GM19035 (cell line): Measurements from ENCODE around the gene SYT8.
"Not testable (repeated sequence)": the region's sequence is repeated elsewhere in the genome, so short reads cannot be mapped to it uniquely, and the experiment has no call there.

Experiments used
- ATAC-seq: cut with Tn5 transposase; IDR thresholded peaks from one replicate; pipeline ENCODE4 v1.9.1; 2021; ENCODE audit not compliant: unreplicated experiment

Gene SYT8

DNA sequence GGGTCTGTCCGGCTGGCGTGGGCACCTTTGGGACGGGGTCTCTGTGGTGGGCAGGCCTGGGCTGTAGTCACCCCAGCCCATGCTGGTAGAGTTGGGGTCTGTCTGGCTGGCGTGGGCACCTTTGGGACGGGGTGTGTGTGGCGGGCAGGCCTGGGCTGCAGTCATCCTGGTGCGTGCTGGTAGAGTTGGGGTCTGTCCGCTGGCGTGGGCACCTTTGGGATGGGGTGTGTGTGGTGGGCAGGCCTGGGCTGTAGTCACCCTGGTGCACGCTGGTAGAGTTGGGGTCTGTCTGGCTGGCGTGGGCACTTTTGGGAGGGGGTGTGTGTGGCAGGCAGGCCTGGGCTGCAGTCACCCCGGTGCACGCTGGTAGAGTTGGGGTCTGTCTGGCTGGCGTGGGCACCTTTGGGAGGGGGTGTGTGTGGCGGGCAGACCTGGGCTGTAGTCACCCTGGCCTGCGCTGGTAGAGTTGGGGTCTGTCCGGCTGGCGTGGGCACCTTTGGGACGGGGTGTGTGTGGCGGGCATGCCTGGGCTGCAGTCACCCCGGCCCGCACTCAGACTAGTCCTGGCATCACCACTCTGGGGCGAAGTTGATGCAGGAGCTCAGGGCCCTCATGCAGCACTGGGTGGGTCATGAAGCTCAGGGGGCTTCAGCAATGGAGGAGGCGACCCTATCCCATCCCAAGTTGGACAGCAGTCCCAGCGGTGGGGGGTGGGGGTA lies 37.6 kb downstream of the SYT8 start:
- no peak for ATAC-seq

DNA sequence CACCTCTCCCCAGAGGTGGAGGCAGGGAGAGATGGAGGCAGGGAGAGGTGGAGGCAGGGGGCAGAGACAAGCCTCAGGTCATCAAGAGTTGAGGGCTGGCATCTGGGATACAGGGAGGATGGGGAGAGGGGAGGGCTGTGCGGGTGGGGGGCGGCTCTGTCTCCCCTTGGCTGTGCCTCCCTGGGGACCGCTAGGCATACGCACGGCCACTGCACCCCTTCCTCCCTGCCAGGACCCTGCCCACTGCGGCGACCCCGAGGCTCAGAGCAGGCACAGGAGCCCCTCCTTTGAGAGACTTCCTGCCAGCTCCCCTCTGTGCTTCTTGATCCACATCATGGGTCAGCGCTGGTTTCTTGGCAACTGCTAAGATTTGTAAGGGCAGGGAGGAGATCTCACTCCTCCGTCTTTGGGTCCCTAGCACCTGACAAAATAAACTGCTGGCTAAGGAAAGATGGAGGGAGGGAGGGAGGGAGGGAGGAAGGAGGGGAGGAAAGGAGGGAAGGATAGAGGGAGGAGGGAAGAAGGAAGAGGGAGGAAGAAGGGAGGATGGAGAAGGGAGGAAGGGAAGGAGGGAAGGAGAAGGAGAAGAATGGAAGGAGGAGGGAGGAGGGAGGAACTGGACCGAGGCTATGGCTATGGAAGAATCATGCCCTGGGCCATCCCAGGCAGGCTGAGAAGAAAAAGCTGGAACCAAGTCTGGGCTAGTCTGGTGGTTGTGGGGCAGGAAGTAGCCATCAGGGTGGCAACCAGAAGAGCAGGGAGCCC lies 38.4 kb downstream of the SYT8 start:
- ATAC-seq, result no peak

DNA sequence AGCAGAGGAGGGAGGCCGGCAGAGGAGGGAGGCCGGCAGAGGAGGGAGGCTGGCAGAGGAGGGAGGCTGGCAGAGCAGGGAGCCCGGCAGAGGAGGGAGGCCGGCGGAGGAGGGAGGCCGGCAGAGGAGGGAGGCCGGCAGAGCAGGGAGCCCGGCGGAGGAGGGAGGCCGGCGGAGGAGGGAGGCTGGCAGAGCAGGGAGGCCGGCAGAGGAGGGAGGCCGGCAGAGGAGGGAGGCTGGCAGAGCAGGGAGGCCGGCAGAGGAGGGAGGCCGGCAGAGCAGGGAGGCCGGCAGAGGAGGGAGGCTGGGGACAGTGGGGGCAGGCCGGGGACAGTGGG lies 39.0 kb downstream of the SYT8 start:
- ATAC-seq, result not testable (repeated sequence)

DNA sequence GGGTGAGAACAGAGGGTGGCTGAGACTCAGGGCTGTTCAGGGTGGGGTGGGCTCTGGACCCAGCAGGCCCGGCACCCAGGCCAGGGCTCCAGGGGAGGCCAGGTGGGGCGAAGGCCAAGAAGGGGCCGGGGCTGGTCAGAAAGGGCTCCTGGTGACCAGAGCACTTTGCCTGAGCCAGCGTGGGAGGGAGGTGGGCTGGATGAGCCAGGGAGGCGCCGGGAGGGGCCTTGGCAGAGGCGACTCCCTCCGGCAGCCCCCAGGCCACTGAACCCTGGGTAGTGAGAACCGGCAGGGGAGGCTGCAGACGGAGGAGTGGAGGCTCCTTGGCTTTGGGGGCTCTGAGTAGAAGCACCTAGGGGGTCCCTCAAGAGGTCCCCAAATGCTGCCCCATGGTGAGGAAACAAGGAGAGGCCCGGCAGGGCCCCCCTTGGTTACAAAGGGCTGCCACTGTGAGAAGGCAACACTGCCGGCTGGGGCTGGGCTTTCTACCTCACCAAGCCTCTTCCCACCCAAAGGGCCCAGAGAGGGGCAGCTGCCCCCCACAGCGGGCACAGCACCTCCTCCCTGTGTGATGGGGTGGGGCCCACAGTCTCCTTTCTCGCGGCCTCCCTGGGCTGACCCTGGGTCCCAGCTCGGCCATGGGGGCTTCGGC lies 39.8 kb downstream of the SYT8 start:
- ATAC-seq, result not testable (repeated sequence)

DNA sequence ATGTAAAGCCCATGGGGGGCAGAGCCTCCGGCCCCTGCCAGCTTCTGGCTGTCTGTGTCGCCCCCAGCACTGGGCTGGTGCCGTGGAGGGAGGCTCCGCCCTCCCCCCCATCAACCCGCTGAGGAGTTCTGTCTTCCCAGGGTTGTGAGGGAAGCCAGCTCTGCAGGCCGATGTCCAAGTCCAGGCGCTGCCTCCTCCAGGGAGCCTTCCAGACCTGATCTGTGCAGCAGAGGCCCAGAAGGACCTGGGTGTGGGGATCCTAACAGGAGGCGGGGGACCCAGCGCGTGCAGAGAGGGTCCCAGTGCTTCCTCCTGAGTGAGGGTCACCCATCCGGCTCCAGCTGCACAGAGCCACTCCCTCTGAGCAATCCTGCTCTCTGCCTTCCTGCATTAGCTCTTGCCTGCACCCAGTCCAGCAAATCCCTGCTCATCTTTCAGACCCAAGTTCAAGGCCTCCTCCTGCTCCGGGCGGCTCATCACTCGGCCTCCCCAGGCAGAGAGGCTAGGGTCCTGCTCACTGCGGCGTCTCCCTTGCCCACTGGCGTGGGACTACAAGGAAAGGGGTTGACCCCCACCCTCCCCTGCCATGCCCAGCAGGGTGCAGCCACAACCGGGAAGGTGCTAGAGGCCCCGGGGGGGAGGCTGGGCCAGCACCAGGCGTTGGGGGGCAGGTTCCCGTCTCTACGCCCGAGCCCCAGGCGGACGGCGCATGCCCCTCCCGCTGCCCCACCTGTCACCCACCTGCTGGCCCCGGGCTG lies 40.5 kb downstream of the SYT8 start:
- ATAC-seq, result no peak

DNA sequence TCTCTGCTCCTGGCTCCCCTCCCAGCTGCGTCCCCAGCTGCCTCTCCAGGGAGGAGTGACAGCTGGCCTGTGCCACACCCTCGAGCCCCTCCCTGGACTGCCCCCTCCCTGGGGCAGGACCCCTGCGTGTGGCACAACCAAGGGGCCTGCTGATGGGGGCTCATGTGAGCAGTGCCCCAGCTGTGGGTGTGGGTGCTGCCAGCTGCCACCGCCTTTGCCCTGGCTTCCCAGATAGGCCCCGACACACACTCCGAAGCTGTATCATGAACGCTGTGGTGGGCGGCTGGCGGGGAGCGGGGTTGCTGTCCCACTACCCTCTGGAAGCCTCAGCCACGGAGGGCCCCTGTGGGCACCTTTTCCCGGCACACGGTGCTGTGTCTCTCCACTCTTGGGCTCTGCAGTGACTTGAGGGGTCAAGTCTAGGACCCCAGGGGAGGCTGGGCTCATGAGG lies 41.1 kb downstream of the SYT8 start:
- not testable (repeated sequence) for ATAC-seq

DNA sequence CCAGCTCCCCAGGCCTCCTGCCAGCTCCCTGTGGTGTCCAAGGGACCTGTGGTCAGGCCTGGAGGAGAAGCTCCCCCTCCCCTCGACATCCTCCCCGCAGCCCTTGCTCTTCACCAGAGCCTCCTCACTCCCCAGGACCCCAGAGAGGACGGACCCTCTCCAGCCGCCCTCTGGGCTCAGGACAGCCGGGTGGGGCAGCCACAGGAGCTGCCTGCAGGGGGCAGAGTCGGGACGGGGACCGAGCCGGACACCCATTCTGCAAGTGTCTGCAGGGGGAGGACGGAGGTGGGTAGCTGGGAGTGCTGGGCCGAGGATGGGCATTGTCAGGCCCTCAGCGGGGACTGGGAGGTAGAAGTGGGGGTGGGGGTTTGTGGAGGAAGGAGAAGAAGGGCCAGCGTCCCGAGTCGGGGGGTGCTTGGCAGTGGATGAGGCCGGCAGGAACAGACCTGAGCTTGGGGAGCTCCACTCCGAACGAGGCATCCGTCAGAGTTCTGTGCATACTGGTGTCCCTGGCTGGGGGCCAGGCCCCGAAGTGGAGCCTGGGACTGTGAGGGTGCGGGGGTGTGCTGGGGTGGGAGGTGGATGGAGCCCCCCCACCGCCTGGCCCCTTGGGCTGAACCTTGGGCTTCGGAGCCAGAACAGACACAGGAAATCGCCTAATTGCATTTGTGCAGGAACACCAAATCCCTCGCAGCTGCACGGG lies 41.7 kb downstream of the SYT8 start:
- no peak for ATAC-seq

DNA sequence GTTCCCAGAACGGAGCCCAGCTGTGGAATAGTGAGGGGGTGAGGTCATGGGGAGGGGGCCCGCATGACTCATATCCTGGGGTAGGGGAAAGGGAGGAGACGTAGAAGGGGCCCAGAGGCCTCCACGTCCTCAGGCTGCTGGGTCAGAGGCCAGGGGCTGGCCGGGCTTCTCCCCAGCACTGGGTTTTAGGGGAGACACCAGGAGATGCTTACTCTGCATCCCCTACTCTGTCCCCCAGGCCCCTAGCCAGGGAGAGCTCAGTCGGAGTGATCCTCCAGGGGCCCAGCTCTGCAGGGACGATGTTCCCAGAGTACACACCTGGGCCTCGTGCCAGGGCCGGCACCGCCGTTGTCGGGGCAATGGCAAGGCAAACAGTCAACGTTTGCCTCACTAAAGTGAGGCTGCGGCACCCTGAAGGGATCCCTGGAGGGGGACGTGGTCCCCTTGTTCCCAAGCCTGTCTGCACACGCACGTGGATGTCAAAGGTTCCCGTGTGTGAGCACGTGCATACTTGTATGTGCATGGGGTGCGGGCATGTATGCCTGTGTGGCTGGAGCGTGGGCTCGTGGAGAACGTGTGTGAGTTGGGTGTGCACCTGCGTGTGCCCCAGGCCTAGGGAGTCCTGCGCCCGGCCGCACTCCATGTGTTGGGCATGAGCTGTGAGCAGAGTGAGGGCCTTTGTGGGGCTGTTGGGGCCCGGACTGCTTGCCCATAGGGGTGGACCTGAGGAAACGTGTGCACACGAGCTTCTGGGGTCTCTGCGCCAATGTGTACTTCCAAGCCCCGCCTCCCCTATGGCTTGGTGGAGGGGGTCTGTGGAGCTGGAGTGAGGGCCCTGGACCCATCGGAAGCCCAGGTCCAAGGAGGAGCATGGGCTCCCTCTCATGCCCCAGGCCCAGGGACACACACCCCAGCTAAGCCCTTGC lies 42.7 kb downstream of the SYT8 start:
- ATAC-seq, result no peak

DNA sequence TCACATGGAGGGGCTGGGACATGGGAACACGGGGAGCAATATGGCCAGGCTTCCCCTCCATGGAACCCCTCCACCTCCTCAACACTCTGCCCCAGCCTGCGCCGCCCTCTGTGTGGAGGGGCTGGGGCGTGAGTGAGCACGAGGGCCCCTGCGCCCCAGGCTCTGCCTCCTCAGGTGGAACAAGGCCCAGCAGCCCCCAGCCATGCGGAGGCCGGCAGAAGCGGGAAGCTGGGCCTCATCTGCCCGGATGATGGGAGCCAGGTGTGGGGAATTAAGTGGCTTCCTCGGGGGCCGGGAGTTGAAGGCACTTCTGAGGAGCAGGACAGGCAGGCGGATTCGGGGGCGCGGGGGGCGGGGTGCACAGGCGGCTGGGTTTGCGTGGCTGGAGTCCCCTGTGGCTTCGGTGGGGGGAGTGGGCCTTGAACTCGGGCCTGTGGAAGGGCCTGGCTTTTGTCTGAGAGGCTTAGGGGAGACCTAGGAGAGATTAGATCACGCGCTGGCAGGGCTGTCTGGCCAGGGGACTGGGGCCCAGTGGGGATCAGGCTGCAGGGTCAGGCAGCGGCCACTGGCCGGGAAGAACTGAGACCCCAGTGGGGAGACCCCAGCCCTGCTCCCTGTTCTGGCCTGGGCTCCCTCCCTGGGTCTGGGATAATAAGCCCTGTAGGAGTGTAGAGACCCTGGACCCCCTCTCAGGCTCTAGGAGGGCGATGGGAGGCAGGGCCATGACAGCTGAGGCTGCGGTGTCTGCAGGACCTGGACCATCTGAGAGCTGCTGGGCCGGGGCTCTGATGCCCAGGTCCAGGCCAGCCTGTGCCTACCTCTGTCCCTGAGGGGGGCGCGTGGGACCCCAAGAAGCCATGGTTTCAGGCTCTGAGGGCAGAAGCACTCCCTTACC lies 43.6 kb downstream of the SYT8 start:
- no peak for ATAC-seq

DNA sequence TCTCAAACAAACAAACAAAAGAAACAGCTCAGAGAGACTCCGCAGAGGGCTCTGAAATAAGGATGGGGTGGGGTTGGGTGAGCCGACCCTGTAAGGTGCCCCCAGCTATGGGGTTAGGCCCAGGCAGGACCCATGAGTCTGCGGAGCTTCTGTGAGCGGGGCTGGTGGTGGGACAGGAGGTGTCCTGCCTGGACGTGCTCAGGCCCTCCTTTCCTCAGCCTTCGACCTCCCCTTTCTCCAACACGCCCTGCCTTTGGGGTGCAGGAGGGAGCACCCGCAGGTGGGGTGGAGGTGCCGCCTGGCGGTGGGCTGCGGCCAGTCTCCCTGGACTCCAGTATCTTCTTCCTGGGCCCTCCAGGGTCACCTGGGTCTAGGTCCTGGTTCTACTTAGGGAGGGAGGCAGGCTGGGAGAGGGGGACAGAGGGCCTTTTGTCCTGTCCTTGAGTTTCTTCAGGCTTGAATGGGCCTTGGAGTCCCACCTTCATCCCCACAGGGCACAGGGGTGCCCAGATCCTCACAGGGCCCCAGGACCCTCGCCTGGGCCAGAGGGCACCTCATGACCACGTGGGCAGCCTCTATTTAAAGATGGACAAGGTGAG lies 44.7 kb downstream of the SYT8 start:
- no peak for ATAC-seq

DNA sequence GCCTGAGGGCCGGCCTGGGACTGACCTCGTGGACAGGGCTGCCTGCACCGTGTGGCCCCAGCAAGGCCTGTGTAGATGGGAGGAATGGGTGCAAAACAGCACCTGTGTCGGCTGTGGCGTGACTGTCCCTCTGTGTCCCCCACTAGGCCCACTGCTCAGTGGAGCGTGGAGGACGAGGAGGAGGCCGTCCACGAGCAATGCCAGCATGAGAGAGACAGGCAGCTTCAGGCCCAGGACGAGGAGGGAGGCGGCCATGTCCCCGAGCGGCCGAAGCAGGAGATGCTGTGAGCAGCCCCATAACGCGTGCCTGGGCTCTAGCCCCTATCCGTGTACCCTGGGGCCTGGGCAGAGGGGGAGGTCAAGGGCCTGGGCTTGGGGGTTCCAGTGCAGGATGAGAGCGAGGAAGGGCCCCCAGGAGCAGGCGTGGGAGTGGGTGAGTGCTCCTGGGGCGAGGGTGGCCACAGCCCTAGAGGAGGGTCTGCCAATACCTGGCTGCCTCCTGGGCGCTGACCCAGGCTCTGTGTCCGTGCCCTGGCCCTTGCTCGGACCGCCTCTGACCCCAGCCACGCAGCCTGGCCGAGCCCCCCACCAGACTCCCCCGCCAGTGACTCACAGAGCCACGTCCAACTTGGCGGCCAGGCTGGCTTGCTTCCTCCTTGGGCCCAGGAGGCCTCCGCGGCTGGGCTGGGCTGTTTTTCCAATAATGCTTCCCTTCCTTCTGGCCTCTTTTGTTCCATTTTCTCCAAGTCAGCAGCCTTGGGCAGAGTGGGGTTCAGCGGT lies 45.3 kb downstream of the SYT8 start:
- no peak for ATAC-seq

DNA sequence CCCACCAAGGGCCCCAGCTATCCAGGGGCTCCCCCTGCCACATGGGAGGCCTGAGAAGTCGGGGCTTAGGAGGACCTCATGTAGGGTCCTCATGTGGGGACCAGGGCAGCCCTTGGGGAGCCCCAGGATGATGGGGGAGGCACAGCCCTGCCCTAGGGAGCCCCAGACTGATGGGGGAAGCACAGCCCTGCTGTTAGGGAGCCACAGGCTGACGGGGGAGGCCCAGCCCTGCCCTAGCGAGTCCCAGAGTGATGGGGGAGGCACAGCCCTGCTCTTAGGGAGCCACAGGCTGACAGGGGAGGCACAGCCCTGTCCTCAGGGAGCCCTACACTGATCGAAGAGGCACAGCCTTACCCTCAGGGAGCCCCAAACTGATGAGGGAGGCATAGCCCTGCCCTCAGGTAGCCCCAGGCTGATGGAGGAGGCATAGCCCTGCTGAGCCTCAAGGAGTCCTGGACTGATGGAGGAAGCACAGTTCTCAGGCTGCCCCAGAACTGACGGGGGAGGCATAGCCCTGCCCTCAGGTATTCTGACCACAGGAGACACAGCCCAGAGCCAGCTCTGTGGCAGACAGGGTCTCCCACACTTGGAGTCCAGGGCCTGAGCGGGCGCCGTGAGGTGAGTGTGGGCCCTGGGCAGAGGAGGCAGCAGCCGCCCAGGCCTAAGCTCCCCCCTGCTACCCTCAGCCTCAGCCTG lies 46.1 kb downstream of the SYT8 start:
- no peak for ATAC-seq

DNA sequence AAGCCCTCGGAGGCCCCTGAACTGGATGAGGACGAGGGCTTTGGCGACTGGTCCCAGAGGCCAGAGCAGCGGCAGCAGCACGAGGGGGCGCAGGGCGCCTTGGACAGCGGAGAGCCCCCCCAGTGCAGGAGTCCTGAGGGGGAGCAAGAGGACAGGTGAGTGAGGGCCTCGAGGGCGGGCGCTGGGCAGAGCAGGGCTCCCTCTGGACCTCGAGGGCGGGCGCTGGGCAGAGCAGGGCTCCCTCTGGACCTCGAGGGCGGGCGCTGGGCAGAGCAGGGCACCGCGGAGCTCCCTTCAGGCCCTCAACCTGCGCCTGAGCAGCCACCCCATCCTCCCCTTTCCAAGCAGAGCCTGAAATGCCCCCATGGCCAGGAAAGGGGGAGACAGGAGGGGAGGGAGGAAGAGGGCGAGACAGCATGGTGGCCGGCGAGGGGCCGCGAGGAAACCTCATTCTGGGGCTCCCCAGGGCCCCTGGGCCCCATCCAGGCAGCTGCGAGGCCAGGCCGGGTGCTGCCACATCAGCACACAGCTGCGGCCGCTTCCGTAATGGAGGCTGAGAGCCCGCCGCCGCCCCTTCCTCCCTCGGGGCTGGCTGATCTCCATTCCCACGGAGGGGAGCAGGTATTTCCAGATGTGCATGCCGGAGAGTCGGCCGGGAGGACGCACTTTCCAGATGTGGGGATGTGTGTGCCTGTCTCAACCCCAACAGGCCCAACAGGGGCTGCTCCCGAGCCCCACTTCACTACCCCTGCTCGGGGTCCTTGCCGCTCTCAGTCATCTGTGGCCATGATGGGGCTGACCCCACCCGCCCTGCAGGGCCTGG lies 46.9 kb downstream of the SYT8 start:
- no peak for ATAC-seq

DNA sequence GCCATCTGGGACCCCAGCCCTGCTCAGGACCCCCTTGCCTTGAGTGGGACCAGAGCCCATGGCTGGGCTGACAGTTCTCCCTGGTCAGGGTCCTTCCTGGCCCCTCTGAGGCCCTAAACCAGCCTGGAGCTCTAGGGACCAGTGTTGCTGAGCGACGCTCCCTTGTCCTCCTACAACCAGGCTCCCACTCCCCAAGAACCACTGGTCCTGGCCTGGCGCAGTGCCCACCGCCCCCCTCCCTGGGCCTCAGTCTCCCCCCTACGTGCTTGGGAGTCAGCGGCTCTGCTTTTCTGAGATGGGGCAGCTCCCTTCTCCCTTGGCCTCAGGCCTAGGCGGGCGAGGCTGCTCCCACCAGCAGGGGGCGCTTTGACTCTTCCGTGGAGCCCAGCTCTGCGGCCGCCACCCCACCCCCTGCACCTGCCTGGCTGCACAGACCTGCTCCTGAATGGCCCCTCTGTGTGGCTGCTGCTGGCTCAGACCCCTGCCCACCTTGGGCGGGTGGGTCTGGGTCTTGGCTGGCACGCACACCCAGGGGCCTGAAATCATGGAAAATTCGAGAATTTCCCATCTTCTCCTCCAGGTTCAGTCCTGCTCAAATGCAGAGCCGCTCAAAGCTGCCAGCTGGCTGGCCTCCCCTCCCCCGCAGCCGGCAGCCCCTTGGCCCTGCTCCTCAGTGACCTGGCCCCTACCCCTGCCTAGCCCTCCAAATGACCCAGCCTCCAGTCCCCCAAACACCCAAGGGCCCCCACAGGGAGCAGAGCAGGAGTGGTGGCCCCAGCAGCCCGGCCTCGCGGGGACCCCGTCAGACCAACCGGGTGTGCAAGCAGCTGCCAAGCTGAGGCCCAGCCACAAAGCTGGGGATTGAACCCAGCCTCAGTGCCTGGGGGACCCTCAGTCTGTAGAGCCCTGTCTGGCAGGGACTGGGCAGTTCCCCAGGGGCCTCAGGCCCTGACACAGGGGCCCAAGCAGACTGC lies 47.8 kb downstream of the SYT8 start:
- ATAC-seq, result no peak
